HepG2 (cell line): ENCODE data around the gene DCAKD.

Experiments
- ARNT ChIP-seq: fragments of 450-650 bp; IDR thresholded peaks from 2 replicates; pipeline ENCODE4 v1.6.1; 2017
- CENPX ChIP-seq: sonication (generic); formaldehyde crosslinking; IDR thresholded peaks from 2 replicates; pipeline ENCODE4 v1.9.0; 2021; ENCODE audit warnings: mild to moderate bottlenecking, missing genetic modification reagents, moderate library complexity
- MYNN ChIP-seq: sonication (generic); formaldehyde crosslinking; IDR thresholded peaks from 2 replicates; pipeline ENCODE4 v1.4.0; 2020; ENCODE audit warnings: mild to moderate bottlenecking, low read depth, missing genetic modification reagents
- PHF21A ChIP-seq: sonication (generic); formaldehyde crosslinking; IDR thresholded peaks from 2 replicates; pipeline ENCODE4 v1.5.0; 2020; ENCODE audit warnings: mild to moderate bottlenecking, missing genetic modification reagents
- RAD51 ChIP-seq: fragments of 450-650 bp; IDR thresholded peaks from 2 replicates; pipeline ENCODE4 v1.6.1; 2016; ENCODE audit warnings: borderline replicate concordance
- SMC3 ChIP-seq: IDR thresholded peaks from 2 replicates; pipeline ENCODE4 v1.6.1; 2011; ENCODE audit warnings: low read length, improper control_type of control experiment
- SNAPC4 ChIP-seq: sonication (generic); formaldehyde crosslinking; IDR thresholded peaks from 2 replicates; pipeline ENCODE4 v1.4.0; 2020; ENCODE audit warnings: mild to moderate bottlenecking, missing genetic modification reagents
- USF2 ChIP-seq, 2 experiments: sonication (generic) in 1 of 2; formaldehyde crosslinking in 1 of 2; IDR thresholded peaks; 2 replicates each; pipeline versions ENCODE4 v1.5.1 to v1.6.1; 2011 to 2020; ENCODE audit warnings: borderline replicate concordance in 1 of 2, low read depth in 1 of 2, low read length in 1 of 2, mild to moderate bottlenecking in 1 of 2, missing genetic modification reagents in 1 of 2, moderate library complexity in 1 of 2
- ZBTB40 ChIP-seq, 2 experiments: fragments of 450-650 bp in 1 of 2; sonication (generic) in 1 of 2; formaldehyde crosslinking in 1 of 2; IDR thresholded peaks; 2 replicates each; pipeline versions ENCODE4 v1.6.1 to v1.8.0; 2016 to 2022; ENCODE audit warnings: antibody characterized with exemption in 1 of 2, mild to moderate bottlenecking in 1 of 2, missing genetic modification reagents in 1 of 2
- ZNF17 ChIP-seq: sonication (generic); formaldehyde crosslinking; IDR thresholded peaks from 2 replicates; pipeline ENCODE4 v1.5.0; 2020; ENCODE audit warnings: mild to moderate bottlenecking, missing genetic modification reagents
- ZNF576 ChIP-seq: sonication (generic); formaldehyde crosslinking; IDR thresholded peaks from 2 replicates; pipeline ENCODE4 v1.4.0; 2020; ENCODE audit warnings: mild to moderate bottlenecking, missing genetic modification reagents
- TF ChIP-seq, protein P1 (sequence below): sonication (generic); formaldehyde crosslinking; IDR thresholded peaks from 2 replicates; pipeline ENCODE4 v1.5.0; 2020; ENCODE audit warnings: mild to moderate bottlenecking, missing genetic modification reagents, moderate library complexity

DNA sequence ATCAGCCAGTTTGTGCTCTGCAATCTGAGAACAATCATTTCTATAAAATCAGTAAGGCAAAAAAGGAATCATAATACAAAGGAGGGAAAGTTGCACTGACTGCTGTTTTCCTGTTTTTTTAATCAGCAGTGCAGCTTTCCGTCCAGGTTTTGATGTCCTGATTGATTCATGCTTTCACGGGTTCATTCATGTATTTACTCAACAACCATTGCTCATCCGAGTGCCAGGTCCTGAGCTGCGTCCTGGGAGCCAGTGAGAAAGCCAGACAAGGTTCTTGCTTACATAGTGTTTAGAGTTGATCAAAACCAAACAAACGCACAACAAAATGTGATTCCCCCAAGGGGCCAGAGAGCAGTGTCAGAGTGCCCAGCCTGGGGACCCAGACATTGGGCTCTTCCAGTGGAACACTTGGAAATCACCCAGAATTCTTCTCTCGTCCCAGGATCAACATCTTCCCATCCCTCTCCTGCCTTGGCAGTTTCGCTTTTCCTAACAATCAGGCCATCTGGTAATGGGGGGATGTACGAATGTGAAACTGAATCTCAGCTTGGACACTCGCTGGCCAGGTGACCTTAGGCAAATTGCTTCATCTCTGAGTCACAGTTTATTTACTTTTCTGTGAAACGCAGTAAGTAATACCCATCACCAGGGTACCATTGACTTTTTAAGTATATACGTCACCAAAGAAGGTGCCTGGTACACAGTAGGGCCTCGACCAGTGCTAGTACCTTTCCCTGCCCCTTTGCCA, 70.0 kb downstream of the DCAKD start:
- TF ChIP-seq PHF21A (CRISPR knock-in tag) (peak; percentile 78; the same call in 1 of the 2 replicates), SMC3 (0 out of 2 replicates have a peak, but pooled peaks have one; percentile 9), RAD51 (no peak), ZNF17 (no peak), SNAPC4 (CRISPR knock-in tag) (no peak; the same call in 1 of the 2 replicates), ARNT (no peak), ZBTB40 (IDR thresholded peaks at IDR 0.05) (no peak), ZBTB40 (CRISPR knock-in tag; IDR thresholded peaks at IDR 0.05) (no peak), ZNF576 (CRISPR knock-in tag) (no peak), USF2 (IDR thresholded peaks at IDR 0.05; ENCODE audit: low read depth, low read length) (no peak; the same call in 1 of the 2 replicates), USF2 (CRISPR knock-in tag; IDR thresholded peaks at IDR 0.05; ENCODE audit: borderline replicate concordance) (no peak), CENPX (CRISPR knock-in tag) (no peak), MYNN (CRISPR knock-in tag) (no peak)
- TF ChIP-seq, protein P1, sequence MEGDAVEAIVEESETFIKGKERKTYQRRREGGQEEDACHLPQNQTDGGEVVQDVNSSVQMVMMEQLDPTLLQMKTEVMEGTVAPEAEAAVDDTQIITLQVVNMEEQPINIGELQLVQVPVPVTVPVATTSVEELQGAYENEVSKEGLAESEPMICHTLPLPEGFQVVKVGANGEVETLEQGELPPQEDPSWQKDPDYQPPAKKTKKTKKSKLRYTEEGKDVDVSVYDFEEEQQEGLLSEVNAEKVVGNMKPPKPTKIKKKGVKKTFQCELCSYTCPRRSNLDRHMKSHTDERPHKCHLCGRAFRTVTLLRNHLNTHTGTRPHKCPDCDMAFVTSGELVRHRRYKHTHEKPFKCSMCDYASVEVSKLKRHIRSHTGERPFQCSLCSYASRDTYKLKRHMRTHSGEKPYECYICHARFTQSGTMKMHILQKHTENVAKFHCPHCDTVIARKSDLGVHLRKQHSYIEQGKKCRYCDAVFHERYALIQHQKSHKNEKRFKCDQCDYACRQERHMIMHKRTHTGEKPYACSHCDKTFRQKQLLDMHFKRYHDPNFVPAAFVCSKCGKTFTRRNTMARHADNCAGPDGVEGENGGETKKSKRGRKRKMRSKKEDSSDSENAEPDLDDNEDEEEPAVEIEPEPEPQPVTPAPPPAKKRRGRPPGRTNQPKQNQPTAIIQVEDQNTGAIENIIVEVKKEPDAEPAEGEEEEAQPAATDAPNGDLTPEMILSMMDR (CRISPR knock-in tag), result no peak
